NCI-H1694 treated with DMSO at 0.1 percent for 48 hours (cell line): ENCODE results near the gene C15orf62.

Experiments used
- DNase-seq: peaks from one replicate; lab custom pipeline; 2025; lab: John Stamatoyannopoulos, UW

C15orf62 gene

DNA sequence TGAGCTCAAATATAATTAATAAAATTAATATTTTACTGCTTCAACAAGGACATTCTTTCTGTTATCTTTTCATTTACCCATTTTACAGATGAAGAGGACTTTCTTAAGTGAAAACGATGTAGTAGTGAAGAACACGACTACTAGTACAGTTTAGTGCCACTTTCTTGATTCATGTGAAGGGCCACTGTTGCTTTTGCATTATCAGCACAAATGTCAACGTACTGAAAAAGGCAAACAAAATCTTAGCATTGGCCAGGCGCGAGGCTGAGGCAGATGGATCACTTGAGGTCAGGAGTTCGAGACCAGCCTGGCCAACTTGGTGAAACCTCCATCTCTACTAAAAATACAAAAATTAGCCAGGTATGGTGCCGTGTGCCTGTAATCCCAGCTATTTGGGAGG lies 49.3 kb downstream of the C15orf62 start:
- no peak for DNase-seq

DNA sequence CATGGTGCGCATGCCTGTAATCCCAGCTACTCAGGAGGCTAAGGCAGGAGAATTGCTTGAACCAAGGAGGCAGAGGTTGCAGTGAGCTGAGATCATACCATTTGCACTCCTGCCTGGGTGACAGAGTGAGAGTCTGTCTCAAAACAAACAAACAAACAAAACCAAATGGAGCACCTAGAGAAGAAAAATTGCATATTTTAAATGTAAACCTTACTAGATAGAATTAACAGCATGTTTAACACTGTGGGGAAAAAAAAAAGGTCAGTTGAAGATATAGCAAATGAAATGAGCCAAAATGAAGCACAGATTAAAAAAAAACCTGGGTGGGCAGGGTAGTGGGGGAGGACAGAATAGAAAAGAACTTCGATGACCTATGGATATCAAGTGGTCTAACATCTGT lies 51.4 kb downstream of the C15orf62 start:
- no peak for DNase-seq
